Neutrophil (primary cell): ENCODE data around the gene RUFY4.

Source experiments
- H3K27ac ChIP-seq: fragments of 200-600 bp; sonication (generic); 2 replicates; pipeline ENCODE4 v1.5.1; 2016; ENCODE audit warnings: mild to moderate bottlenecking, moderate library complexity
- H3K27me3 ChIP-seq: fragments of 200-600 bp; sonication (generic); 2 replicates; pipeline ENCODE4 v1.6.0; 2016; ENCODE audit warnings: mild to moderate bottlenecking
- H3K36me3 ChIP-seq: fragments of 200-600 bp; sonication (generic); 2 replicates; pipeline ENCODE4 v1.5.1; 2017
- H3K4me1 ChIP-seq, 2 experiments: fragments of 200-600 bp in 1 of 2; sonication (generic) in 1 of 2; 1 replicate in 1 of 2; 2 replicates in 1 of 2; pipeline versions ENCODE4 v1.5.1 to v1.6.1; 2013 to 2016; ENCODE audit warnings: low read depth in 1 of 2, low read length in 1 of 2, mild to moderate bottlenecking in 1 of 2, moderate library complexity in 1 of 2; ENCODE audit not compliant: control insufficient read depth in 1 of 2, insufficient read depth in 1 of 2
- H3K4me3 ChIP-seq, 2 experiments: fragments of 200-600 bp in 1 of 2; sonication (generic) in 1 of 2; 1 replicate in 1 of 2; 2 replicates in 1 of 2; pipeline ENCODE4 v1.5.1; 2013 to 2016; ENCODE audit warnings: low read depth in 1 of 2, low read length in 1 of 2, mild to moderate bottlenecking in 1 of 2, moderate library complexity in 1 of 2
- H3K9me3 ChIP-seq: fragments of 200-600 bp; sonication (generic); 2 replicates; pipeline ENCODE4 v1.5.1; 2016
- TF ChIP-seq, protein P1 (sequence below): fragments of 200-600 bp; sonication (generic); IDR thresholded peaks from 2 replicates; pipeline ENCODE4 v1.5.1; 2016; ENCODE audit warnings: antibody characterized with exemption

RUFY4 gene

DNA sequence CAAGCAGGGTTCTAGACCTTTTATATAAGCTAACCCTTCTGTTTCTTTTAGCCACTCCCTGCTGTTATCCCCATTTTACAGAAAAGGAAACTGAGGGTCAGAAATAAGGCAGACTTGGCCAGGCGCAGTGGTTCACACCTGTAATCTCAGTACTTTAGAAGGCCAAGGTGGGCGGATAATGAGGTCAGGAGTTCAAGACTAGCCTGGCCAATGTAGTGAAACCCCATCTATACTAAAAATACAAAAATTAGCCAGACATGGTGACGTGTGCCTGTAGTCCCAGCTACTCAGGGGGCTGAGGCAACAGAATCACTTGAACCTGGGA is 14.3 kb downstream of the RUFY4 start:
- TF ChIP-seq, protein P1, sequence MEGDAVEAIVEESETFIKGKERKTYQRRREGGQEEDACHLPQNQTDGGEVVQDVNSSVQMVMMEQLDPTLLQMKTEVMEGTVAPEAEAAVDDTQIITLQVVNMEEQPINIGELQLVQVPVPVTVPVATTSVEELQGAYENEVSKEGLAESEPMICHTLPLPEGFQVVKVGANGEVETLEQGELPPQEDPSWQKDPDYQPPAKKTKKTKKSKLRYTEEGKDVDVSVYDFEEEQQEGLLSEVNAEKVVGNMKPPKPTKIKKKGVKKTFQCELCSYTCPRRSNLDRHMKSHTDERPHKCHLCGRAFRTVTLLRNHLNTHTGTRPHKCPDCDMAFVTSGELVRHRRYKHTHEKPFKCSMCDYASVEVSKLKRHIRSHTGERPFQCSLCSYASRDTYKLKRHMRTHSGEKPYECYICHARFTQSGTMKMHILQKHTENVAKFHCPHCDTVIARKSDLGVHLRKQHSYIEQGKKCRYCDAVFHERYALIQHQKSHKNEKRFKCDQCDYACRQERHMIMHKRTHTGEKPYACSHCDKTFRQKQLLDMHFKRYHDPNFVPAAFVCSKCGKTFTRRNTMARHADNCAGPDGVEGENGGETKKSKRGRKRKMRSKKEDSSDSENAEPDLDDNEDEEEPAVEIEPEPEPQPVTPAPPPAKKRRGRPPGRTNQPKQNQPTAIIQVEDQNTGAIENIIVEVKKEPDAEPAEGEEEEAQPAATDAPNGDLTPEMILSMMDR, result no peak
- no peak overlapping the region for H3K27ac ChIP-seq
- H3K27me3 ChIP-seq, result no peaks in the 10 kb centered on the region
- H3K9me3 ChIP-seq, result no peaks in the 10 kb centered on the region
- no peaks in the 10 kb centered on the region for H3K36me3 ChIP-seq
- no peaks in the 10 kb centered on the region for H3K4me1 ChIP-seq
- H3K4me3 ChIP-seq, result no peak overlapping the region

GRCh38 chr2:218086478-218086877 is 17.4 kb downstream of the RUFY4 start:
- peaks cover 4% of the 10 kb centered on the region in 2 experiments for H3K4me1 ChIP-seq
- H3K36me3 ChIP-seq, result no peaks in the 10 kb centered on the region
- no peaks in the 10 kb centered on the region for H3K9me3 ChIP-seq
- H3K27ac ChIP-seq, result no peak overlapping the region
- H3K4me3 ChIP-seq, result no peak overlapping the region
- TF ChIP-seq, protein P1, result no peak
- no peaks in the 10 kb centered on the region for H3K27me3 ChIP-seq

- H3K36me3 ChIP-seq, result no peaks in the 10 kb centered on the region
- H3K4me3 ChIP-seq, result no peak overlapping the region
- peaks cover 11 to 22% of the 10 kb centered on the region in 2 experiments for H3K4me1 ChIP-seq
- H3K9me3 ChIP-seq, result no peaks in the 10 kb centered on the region
- H3K27me3 ChIP-seq, result no peaks in the 10 kb centered on the region
- TF ChIP-seq, protein P1, result no peak
- H3K27ac ChIP-seq, result no peak overlapping the region
Observed at GRCh38 chr2:218089259-218089658, 20.2 kb downstream of the RUFY4 start.

GRCh38 chr2:218091746-218092145 is 22.7 kb downstream of the RUFY4 start:
- H3K36me3 ChIP-seq, result no peaks in the 10 kb centered on the region
- H3K9me3 ChIP-seq, result no peaks in the 10 kb centered on the region
- H3K27ac ChIP-seq, result peak overlapping the region; percentile 4
- H3K4me3 ChIP-seq, result no peak overlapping the region
- peaks cover 11 to 22% of the 10 kb centered on the region in 2 experiments for H3K4me1 ChIP-seq
- TF ChIP-seq, protein P1, result no peak
- H3K27me3 ChIP-seq, result no peaks in the 10 kb centered on the region

DNA sequence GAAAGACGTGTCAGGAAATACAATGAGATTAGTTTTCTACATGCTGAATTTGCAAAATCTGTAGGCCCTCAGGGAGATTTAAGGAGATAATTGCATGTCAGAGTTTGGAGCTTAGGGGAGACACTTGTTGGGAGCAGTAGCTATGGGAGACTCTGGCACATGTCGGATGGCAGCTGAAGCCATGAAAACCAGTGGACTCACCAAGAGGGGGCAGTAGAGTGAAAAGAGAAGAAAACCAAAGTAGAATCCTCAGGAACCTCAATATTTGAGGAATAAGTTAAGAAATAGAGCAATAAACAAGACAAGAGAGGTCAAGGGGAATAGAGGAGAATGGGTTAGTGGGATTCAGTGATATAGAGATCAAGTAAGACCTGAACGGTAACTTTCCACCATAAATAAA is 24.8 kb downstream of the RUFY4 start:
- H3K27me3 ChIP-seq, result no peaks in the 10 kb centered on the region
- H3K27ac ChIP-seq, result no peak overlapping the region
- H3K4me3 ChIP-seq, result no peak overlapping the region
- no peaks in the 10 kb centered on the region for H3K36me3 ChIP-seq
- peaks cover 11 to 22% of the 10 kb centered on the region in 2 experiments for H3K4me1 ChIP-seq
- H3K9me3 ChIP-seq, result no peaks in the 10 kb centered on the region
- TF ChIP-seq, protein P1, result peak; percentile 29

DNA sequence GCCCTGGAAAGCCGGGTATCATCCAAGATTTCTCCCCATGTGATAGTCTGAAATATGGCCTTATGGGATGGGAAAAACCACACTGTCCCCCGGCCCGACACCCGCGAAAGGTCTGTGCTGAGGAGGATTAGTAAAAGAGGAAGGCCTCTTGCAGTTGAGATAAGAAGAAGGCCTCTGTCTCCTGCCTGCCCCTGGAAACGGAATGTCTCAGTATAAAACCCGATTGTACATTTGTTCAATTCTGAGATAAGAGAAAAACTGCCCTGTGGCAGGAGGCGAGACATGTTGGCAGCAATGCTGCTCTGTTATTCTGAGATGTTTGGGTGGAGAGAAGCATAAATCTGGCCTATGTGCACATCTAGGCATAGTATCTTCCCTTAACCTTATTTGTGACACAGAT is 26.8 kb downstream of the RUFY4 start:
- H3K4me1 ChIP-seq, result peaks cover 11 to 22% of the 10 kb centered on the region in 2 experiments
- H3K4me3 ChIP-seq, result no peak overlapping the region
- TF ChIP-seq, protein P1, result no peak
- H3K36me3 ChIP-seq, result no peaks in the 10 kb centered on the region
- H3K27ac ChIP-seq, result peak overlapping the region; percentile 3
- H3K9me3 ChIP-seq, result no peaks in the 10 kb centered on the region
- no peaks in the 10 kb centered on the region for H3K27me3 ChIP-seq
